Gastrocnemius medialis (tissue), 4 donors: ENCODE results near the gene WFS1.

Experiments
- CTCF ChIP-seq, 5 experiments: fragments of 450-650 bp in 3 of 5; fragments of 200-600 bp in 2 of 5; sonication (generic) in 2 of 5; IDR thresholded peaks in 4 of 5; conservative IDR thresholded peaks in 1 of 5; 1 replicate in 4 of 5; 2 replicates in 1 of 5; pipeline ENCODE4 v1.5.1; 2016 to 2019; ENCODE audit warnings: antibody characterized with exemption in 5 of 5, mild to moderate bottlenecking in 3 of 5, moderate library complexity in 3 of 5
- POLR2A ChIP-seq, 2 donors: fragments of 450-650 bp; IDR thresholded peaks; one replicate each; pipeline ENCODE4 v1.6.1; 2017; ENCODE audit warnings: antibody characterized with exemption in 2 of 2, mild to moderate bottlenecking in 2 of 2, moderate library complexity in 2 of 2

- TF ChIP-seq CTCF (IDR thresholded peaks at IDR 0.05 in 4 of 5, conservative IDR thresholded peaks at IDR 0.05 in 1 of 5), result no peak
- no peak for TF ChIP-seq POLR2A (IDR thresholded peaks at IDR 0.05)
These were observed 78.8 kb downstream of the WFS1 start for GRCh38 chr4:6348408-6348807.
